ENCODE measurements around the gene NUDT5.
A peak's percentile ranks its signal among the peaks of the same experiment; 100 is the strongest.
"Not testable (repeated sequence)": the region's sequence is repeated elsewhere in the genome, so short reads cannot be mapped to it uniquely, and the experiment has no call there.

The NUDT5 gene

DNA sequence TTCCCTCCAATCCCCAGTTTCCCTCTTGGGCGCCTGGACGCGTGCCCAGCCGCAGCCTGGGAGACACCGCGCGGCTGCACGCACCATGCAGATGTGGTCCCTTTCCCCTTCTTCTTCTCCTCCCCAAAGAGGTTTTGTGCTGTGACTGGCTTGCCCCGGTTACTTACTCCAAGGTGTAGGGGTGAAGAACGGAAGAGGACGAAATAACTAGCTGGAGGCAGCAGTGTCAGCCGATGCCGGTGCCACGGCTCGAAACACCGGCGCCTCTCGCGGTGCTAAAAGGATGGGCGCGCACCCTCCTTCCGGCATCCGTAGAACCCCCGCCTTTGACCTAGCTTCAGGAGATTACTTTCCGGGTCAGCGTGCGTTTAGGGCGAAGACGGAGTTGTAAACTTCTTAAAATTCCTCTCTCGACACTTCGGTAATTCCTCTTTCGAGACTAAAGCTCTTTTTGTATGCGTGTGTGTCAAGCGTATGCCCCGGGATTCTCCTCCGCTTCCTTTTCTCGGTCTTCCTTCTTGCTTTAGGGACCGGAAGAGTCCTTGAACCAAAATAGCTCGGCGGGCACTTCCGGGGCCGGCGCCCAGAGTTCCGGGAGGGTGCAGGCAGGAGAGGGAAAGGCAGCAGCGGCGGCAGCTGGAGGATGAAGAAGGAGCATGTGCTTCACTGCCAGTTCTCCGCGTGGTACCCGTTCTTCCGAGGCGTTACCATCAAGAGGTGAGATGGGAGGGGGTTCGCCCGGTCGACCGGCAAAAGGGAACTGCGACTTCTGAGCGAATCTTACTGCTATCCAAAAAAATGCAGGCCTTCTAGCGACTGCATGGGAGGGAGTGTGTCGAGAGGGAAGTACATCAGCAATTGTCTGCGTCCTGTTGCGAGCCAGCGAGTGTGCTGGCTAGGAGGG is at the start of gene NUDT5, which contains the start of gene CDC123:
NUDT5 (minus strand) TSS at position 289 of the 904 bp plus-strand sequence. CDS start 9,600 bp downstream, outside the sequence.
CDC123 (plus strand) TSS at position 586 of the 904 bp plus-strand sequence; CDS start at position 644, 58 bp downstream.
- DNase-seq (ENCODE audit: low spot score) = peak; percentile 81

DNA sequence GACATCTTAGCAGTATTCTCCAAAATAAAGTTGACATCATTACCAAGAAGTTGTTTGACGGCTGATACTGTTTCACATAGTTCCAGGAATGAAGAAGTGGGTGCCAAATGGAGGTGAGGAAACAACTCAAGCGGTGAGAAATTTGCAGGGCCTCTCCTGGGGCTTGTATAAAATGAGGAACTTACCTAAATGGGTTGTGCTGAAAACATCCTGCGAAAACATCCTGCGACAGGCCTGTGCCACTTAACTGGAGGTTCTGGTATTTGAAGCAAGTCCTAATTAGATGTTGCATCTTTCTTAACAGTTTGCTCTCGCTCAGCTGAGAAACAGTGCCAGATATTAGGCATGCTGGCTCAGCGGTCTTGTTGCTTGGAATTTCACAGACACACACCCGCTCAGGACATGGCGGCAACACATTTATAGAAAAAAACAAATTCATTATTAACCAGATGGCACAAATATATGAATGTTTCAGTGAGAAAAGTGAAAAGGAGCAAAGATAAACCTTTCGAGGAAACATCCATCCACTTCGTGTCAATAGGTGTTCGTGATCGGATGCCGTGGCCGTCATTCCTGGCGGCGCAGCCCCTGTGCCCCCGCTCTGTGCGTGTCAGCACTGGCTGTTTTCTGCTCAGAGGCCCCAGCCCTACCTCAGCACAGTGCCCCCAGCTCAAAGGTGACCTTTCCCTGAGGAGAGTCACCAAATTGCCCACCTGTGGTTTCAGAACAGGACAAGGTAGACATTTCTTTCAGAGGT is 48.4 kb upstream of the NUDT5 start:
- no peak for DNase-seq (ENCODE audit: low spot score)

- no peak for DNase-seq (ENCODE audit: low spot score)
Measured at GRCh38 chr10:12241810-12242529, 46.3 kb upstream of the NUDT5 start.

- DNase-seq (ENCODE audit: low spot score) = no peak
Measured at GRCh38 chr10:12238821-12239220, 43.1 kb upstream of the NUDT5 start.

GRCh38 chr10:12237265-12238220 is 41.9 kb upstream of the NUDT5 start:
- DNase-seq (ENCODE audit: low spot score) = no peak

- no peak for DNase-seq (ENCODE audit: low spot score)
Measured at GRCh38 chr10:12235796-12236195, 40.1 kb upstream of the NUDT5 start.

GRCh38 chr10:12235116-12235694 is 39.5 kb upstream of the NUDT5 start:
- DNase-seq (ENCODE audit: low spot score) = no peak

DNA sequence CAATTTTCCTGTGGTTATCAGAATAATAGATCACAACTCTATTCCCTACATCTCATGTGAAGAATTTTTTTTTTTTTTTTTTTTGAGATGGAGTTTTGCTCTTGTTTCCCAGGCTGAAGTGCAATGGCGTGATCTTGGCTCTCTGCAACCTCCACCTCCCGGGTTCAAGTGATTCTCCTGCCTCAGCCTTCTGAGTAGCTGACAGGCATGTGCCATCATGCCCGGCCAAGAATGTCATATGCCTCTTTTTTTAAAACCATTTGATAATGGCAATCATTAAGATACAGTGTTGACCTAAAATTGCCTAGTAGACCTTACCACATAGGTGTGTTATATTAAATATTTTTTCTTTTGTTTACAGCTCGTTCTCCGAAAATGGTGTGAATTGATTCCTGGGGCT is 39.0 kb upstream of the NUDT5 start:
- not testable (repeated sequence) for DNase-seq (ENCODE audit: low spot score)

GRCh38 chr10:12228851-12229250 is 33.2 kb upstream of the NUDT5 start:
- DNase-seq (ENCODE audit: low spot score) = no peak

DNA sequence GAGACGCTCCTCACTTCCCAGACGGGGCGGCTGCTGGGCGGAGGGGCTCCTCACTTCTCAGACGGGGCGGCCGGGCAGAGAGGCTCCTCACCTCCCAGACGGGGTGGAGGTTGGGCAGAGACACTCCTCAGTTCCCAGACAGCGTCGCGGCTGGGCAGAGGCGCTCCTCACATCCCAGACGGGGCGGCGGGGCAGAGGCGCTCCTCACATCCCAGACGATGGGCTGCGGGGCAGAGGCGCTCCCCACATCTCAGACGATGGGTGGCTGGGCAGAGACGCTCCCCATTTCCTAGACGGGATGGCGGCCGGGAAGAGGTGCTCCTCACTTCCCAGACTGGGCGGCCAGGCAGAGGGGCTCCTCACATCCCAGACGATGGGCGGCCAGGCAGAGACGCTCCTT is 30.7 kb upstream of the NUDT5 start:
- DNase-seq (ENCODE audit: low spot score) = not testable (repeated sequence)

DNA sequence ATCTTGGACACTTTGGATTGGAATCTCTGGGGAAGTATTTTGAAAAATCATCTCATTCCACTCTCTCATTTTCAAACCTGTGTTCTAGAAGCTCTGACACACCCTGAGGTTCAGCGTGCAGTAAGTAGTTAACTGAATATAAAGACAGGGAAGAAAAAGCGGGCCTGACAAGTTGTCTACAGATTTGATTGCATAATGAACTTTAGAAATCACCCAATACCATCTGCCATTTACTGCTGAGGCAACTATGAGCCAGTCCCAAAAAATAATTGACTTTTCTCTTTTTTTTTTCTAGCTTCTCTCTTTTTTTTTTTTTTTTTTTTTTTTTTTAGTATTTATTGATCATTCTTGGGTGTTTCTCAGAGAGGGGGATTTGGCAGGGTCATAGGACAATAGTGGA is 29.8 kb upstream of the NUDT5 start:
- no peak for DNase-seq (ENCODE audit: low spot score)

GRCh38 chr10:12221323-12222298 is 25.9 kb upstream of the NUDT5 start:
- no peak for DNase-seq (ENCODE audit: low spot score)

GRCh38 chr10:12218991-12219390 is 23.3 kb upstream of the NUDT5 start:
- DNase-seq (ENCODE audit: low spot score) = no peak

DNA sequence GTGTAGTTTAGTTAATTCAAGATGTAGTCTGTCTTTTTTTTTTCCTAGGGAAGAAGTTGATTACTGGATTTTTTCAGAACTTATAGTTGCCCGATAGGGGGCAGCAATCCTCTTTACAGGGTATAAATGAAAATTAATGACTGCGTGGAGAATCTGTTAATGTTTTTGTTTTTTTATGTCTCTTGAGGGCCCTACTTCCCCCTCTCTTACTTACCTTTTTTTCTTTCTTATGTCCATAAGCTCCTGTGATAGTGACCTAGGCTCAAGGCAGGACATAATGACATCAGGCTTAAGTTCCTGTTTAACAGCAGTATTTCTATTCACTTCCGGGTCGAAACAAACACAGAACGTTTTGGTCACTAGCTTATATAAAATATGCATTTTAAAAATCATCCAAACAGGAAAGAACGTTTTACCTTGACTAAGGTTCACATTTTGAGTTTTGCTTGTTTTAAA is 19.1 kb upstream of the NUDT5 start:
- peak; percentile 57 for DNase-seq (ENCODE audit: low spot score)

DNA sequence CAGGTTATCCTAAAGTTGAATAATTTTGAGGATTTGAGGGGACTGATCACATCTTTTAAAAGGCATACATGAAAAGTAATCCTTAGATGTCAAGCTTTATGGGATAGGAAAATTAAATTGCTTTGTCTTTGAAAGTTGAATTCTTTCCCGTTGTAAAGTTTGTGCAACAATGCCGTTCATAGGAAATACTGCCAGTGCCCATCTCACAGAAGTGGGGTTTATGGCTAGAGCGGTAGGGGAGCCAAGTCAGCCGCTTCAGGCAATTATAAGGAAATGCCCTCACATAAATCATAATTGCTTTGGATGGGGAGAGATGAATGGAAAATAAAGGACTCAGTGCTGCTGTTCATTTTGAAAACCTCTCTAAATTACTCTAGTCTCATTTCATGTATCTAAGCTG is 18.4 kb upstream of the NUDT5 start:
- DNase-seq (ENCODE audit: low spot score) = no peak

- no peak for DNase-seq (ENCODE audit: low spot score)
Measured at GRCh38 chr10:12213621-12214020, 17.9 kb upstream of the NUDT5 start.

- DNase-seq (ENCODE audit: low spot score) = no peak
Measured at GRCh38 chr10:12212454-12212853, 16.8 kb upstream of the NUDT5 start.

DNA sequence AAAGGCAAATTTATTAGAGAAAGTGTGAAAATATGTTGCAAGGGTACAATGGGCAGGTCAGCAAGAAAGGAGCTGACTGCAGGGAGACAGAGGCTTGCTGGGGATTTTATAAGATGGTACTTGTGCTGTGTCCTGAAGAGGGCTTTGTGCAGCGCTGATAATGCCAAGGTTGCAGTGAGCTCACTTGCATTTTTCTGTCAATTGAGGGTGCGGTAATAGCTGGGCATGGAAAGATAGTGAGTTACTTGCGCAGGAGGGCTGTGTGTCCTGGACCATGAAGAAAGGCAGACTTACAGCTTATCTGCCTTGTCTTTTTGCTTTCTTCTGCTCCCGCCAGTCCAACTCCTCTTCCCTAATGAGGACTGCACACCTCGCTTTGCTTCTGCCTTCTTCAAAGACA is 12.8 kb upstream of the NUDT5 start:
- DNase-seq (ENCODE audit: low spot score) = no peak

GRCh38 chr10:12207114-12207513 is 11.4 kb upstream of the NUDT5 start:
- DNase-seq (ENCODE audit: low spot score) = no peak

Measured in CD4-positive, alpha-beta T cell treated with Interleukin-15 for 4 hours (primary cell).